ENCODE data around the gene EPN2. TPM values are rescaled to one million over a fixed set of nuclear protein-coding genes. Genes with fewer than 3 reads are reported as not detected.

Gene EPN2
- total RNA-seq, 6 donors from 2014 or later: 26.3 to 64.5 (median 47.9) TPM

DNA sequence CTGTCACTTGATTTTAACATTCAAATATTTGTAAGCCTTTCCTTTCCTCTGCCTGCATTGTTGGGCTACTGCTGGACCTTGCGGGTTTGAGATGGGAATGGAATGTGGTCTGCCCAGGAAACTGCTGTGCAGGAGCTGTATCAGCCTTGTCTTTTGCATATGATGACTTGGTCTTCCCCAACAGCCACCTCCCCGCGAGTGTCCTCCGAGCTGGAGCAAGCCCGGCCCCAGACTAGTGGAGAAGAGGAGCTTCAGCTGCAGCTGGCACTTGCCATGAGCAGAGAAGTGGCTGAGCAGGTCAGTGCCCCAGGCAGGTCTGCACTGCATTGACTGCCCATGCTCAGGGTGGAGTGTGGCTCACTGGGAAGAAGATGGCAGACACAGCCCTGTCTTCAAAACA, 72.5 kb downstream of the EPN2 start:
- Histone ChIP-seq H3K4me3 (no peak overlapping the region), H3K4me1 (peaks cover 27 to 78% (median 52%) of the 10 kb centered on the region in 4 donors), H3K27ac (peak overlapping the region in 1 of 4 donors; percentile 30), H3K27me3 (no peaks in the 10 kb centered on the region), H3K36me3 (peaks cover 0 to 27% (median 10%) of the 10 kb centered on the region in 4 donors), H3K9me3 (no peaks in the 10 kb centered on the region)
- TF ChIP-seq, protein P1, sequence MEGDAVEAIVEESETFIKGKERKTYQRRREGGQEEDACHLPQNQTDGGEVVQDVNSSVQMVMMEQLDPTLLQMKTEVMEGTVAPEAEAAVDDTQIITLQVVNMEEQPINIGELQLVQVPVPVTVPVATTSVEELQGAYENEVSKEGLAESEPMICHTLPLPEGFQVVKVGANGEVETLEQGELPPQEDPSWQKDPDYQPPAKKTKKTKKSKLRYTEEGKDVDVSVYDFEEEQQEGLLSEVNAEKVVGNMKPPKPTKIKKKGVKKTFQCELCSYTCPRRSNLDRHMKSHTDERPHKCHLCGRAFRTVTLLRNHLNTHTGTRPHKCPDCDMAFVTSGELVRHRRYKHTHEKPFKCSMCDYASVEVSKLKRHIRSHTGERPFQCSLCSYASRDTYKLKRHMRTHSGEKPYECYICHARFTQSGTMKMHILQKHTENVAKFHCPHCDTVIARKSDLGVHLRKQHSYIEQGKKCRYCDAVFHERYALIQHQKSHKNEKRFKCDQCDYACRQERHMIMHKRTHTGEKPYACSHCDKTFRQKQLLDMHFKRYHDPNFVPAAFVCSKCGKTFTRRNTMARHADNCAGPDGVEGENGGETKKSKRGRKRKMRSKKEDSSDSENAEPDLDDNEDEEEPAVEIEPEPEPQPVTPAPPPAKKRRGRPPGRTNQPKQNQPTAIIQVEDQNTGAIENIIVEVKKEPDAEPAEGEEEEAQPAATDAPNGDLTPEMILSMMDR (IDR thresholded peaks at IDR 0.05): no peak
- TF ChIP-seq POLR2AphosphoS5 (IDR thresholded peaks at IDR 0.05) (no peak), POLR2A (IDR thresholded peaks at IDR 0.05) (no peak), EP300 (IDR thresholded peaks at IDR 0.05) (no peak)
- DNase-seq: no peak
- WGBS, 2 donors: 78 to 93% methylated on average over 4 to 5 of the region's 5 CpGs
- ATAC-seq (ENCODE audit: low FRiP score in 2 of 2): no peak

DNA sequence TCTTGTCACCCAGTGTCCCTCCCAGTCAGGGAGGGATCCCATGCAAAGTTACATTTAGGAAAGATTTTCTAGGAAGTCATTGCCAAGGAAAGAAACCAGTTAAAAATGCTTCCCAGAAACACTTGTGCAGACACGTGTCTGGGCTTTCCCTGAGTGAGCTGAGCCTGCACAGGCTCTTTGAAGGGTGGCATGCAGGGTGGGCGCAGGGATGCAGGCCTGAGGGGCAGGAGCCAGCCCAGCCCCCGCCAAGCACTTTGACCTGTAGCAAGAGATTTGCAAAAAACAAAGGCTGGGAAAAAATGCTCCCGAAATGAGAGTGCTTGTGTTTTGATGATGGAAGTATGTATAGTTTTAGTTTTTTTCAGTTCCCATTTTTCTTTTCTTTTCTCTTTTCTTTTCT, 73.0 kb downstream of the EPN2 start:
- Histone ChIP-seq H3K4me3 (no peak overlapping the region), H3K9me3 (no peaks in the 10 kb centered on the region), H3K27me3 (no peaks in the 10 kb centered on the region), H3K4me1 (peaks cover 23 to 75% (median 47%) of the 10 kb centered on the region in 4 donors), H3K27ac (peak overlapping the region in 1 of 4 donors; percentile 30), H3K36me3 (peaks cover 0 to 29% (median 10%) of the 10 kb centered on the region in 4 donors)
- ATAC-seq (ENCODE audit: low FRiP score in 2 of 2) (no peak), DNase-seq (no peak)
- 85 to 86% methylated on average over 4 of the region's 4 CpGs for WGBS, 2 donors
- TF ChIP-seq EP300 (IDR thresholded peaks at IDR 0.05) (no peak), POLR2AphosphoS5 (IDR thresholded peaks at IDR 0.05) (no peak), POLR2A (IDR thresholded peaks at IDR 0.05) (no peak)
- TF ChIP-seq, protein P1 (IDR thresholded peaks at IDR 0.05): no peak

DNA sequence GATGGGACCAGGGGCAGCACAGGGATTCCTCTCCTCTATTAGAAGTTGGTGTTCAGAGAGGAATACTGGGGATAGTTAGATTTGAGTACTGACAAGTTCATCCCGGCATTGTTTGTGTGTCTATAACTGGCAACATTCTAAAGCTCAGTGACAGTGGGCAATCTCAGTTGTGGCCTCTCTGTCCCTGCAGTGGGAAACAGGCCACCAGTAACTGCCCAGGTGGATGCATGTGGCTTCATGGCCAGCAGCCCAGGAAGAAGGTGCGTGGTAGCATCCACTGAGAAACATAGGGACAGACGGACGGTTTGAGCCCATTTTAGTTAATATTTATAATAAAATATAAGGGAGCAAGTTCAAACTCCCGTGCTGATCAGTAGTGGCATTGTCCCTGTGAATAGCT, 73.8 kb downstream of the EPN2 start:
- Histone ChIP-seq H3K4me1 (peaks cover 14 to 66% (median 38%) of the 10 kb centered on the region in 4 donors), H3K9me3 (no peaks in the 10 kb centered on the region), H3K36me3 (peaks cover 0 to 32% (median 10%) of the 10 kb centered on the region in 4 donors), H3K4me3 (no peak overlapping the region), H3K27ac (peak overlapping the region; percentile 48 to 77 (median 64)), H3K27me3 (no peaks in the 10 kb centered on the region)
- ATAC-seq (ENCODE audit: low FRiP score in 2 of 2) (no peak), DNase-seq (no peak)
- TF ChIP-seq EP300 (IDR thresholded peaks at IDR 0.05): no peak
- TF ChIP-seq POLR2AphosphoS5 (IDR thresholded peaks at IDR 0.05): no peak
- no peak for TF ChIP-seq POLR2A (IDR thresholded peaks at IDR 0.05)
- TF ChIP-seq, protein P1 (IDR thresholded peaks at IDR 0.05): no peak
- WGBS, 2 donors: 91 to 94% methylated on average over 5 of the region's 5 CpGs

DNA sequence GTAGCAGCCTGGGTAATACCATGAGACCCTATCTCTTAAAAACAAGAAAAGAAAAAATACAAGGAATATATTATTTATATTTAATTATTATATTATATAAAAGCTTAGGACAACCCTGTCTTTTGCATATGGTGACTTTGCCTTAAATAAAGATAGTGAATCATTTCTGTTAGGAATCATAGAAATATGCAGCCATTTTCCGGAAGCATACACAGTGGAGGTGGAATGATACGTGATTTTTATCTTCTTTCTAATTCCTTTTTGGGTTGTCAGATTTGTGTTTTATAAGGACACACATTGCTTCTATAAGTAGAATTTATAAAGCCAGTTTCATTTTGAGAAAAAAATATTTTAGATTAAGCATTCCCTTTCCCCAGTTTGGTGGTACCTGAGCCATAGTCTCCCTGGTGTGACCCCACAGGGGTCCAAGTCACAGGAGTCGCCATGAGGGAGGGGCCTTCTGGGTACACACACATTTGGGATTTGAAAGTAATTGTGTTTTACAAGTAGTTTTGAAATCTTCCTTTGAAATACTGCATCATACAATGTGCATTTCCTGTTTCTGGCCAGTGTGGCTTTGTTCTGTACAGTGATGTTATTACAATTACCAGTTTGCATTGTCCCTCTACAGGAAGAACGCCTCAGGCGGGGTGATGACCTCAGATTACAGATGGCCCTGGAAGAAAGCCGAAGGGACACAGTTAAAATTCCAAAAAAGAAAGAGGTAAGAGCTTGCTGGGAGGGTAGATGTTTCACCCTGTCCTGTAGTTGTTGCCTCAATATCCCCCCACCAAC, 74.5 kb downstream of the EPN2 start:
- TF ChIP-seq EP300 (IDR thresholded peaks at IDR 0.05) (peak in 2 of 4 donors; percentile 42 to 67), POLR2A (IDR thresholded peaks at IDR 0.05) (no peak), POLR2AphosphoS5 (IDR thresholded peaks at IDR 0.05) (peak; percentile 13 to 50)
- H3K36me3 ChIP-seq: peaks cover 0 to 32% (median 10%) of the 10 kb centered on the region in 4 donors
- DNase-seq: no peak
- ATAC-seq (ENCODE audit: low FRiP score in 2 of 2): peak in 1 of 2 donors; percentile 60
- peaks cover 8 to 60% (median 32%) of the 10 kb centered on the region in 4 donors for H3K4me1 ChIP-seq
- no peak overlapping the region for H3K4me3 ChIP-seq
- peak overlapping the region; percentile 64 to 86 (median 72) for H3K27ac ChIP-seq
- H3K9me3 ChIP-seq: no peaks in the 10 kb centered on the region
- H3K27me3 ChIP-seq: no peaks in the 10 kb centered on the region
- WGBS, 2 donors: 55 to 72% methylated on average over 6 of the region's 6 CpGs

DNA sequence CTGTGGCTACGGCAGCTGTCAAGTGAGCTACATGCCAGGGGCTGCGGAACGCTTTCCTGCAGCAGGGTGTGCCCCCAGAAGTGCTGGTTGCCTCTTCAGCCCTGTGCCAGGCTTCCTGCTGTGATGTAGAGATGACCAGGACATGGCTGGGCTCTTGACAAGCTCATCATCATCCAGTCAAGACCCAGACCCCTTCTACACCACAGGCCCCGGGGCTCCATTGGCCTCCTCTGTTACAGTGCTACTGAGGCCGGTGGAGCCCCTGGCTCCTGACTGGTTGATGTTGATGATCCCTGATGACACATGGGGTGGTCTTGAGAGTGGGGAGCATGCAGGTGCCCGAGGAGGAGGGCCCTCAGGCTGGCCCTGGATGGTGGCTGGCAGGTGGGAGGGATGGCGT, 75.2 kb downstream of the EPN2 start:
- TF ChIP-seq EP300 (IDR thresholded peaks at IDR 0.05) (no peak), POLR2AphosphoS5 (IDR thresholded peaks at IDR 0.05) (no peak)

More for the DNA sequence above, 75.2 kb downstream of the EPN2 start:
- 80 to 83% methylated on average over 2 to 7 of the region's 7 CpGs for WGBS, 2 donors
- Histone ChIP-seq H3K27me3 (no peaks in the 10 kb centered on the region), H3K36me3 (peaks cover 0 to 34% (median 10%) of the 10 kb centered on the region in 4 donors), H3K4me3 (no peak overlapping the region), H3K4me1 (peaks cover under 1 to 52% (median 30%) of the 10 kb centered on the region in 4 donors), H3K27ac (peak overlapping the region; percentile 64 to 86 (median 72)), H3K9me3 (no peaks in the 10 kb centered on the region)
- DNase-seq (no peak), ATAC-seq (ENCODE audit: low FRiP score in 2 of 2) (peak in 1 of 2 donors; percentile 20)
